ENCODE results near the gene VCPKMT. TPM values are rescaled to one million over a fixed set of nuclear protein-coding genes. Genes with fewer than 3 reads are reported as not detected.

The VCPKMT gene
- total RNA-seq, 2 experiments from 2014 or later: 30.4 to 32.4 TPM

- Histone ChIP-seq H3K27ac (ENCODE audit: low read depth in 1 of 2, low read length in 2 of 2) (peak overlapping the region; percentile 89 to 94), H3K4me3 (ENCODE audit: low read length) (peak overlapping the region; percentile 48), H3K27me3 (ENCODE audit: control insufficient read depth in 1 of 2, insufficient read depth in 2 of 2, low read length in 2 of 2) (no peaks in the 10 kb centered on the region), H3K9me3 (ENCODE audit: control insufficient read depth in 1 of 2, insufficient read depth in 1 of 2, low read length in 2 of 2) (no peaks in the 10 kb centered on the region), H3K4me1 (ENCODE audit: insufficient read depth, low read length) (peaks cover 69% of the 10 kb centered on the region), H3K36me3 (ENCODE audit: insufficient read depth, low read length) (no peaks in the 10 kb centered on the region)
- Mint-ChIP-seq H3K4me3 (peak overlapping the region; percentile 84), H3K27me3 (no peaks in the 10 kb centered on the region), H3K4me1 (ENCODE audit: low read depth) (peaks cover 77% of the 10 kb centered on the region), H3K27ac (peak overlapping the region; percentile 91), H3K9me3 (no peaks in the 10 kb centered on the region), H3K36me3 (ENCODE audit: low read depth) (no peaks in the 10 kb centered on the region)
- peak; percentile 34 for TF ChIP-seq CTCF (IDR thresholded peaks at IDR 0.05)
- peak; percentile 88 for ATAC-seq (ENCODE audit: poor library complexity)
- DNase-seq: peak; percentile 50 to 95 (median 77)
- ChIA-PET CTCF (interaction anchor here (0.7 to 6.1 kb wide), 24 partner anchors 17 to 428 kb away, joined by 3 to 33 read pairs (median 5); partner anchors contain the start of genes ARF6 and NEMF), POLR2A (interaction anchor here (0.6 to 6.1 kb wide), 42 partner anchors 8 to 442 kb away, joined by 3 to 155 read pairs (median 8); partner anchors contain the start of genes ARF6, KLHDC2, L2HGDH and MGAT2)
- intact Hi-C loops (cut with DNase I, micrococcal nuclease): loop anchor here (1.0 to 5.0 kb wide), 10 partner anchors 21 to 200 kb away; partner anchors contain the start of gene ARF6 (in 1 of the 2)
Observed at GRCh38 chr14:50062438-50063085, 53.8 kb downstream of the VCPKMT start.

- no peaks in the 10 kb centered on the region for H3K9me3 ChIP-seq (ENCODE audit: control insufficient read depth in 1 of 2, insufficient read depth in 1 of 2, low read length in 2 of 2)
- H3K27ac Mint-ChIP-seq: peak overlapping the region; percentile 91
- peak overlapping the region; percentile 48 for H3K4me3 ChIP-seq (ENCODE audit: low read length)
- ChIA-PET POLR2A (interaction anchor here (0.6 to 6.1 kb wide), 43 partner anchors 8 to 736 kb away, joined by 3 to 155 read pairs (median 8); partner anchors contain the start of genes ARF6, KLHDC2, L2HGDH and MGAT2), CTCF (interaction anchor here (0.7 to 6.1 kb wide), 23 partner anchors 17 to 209 kb away, joined by 3 to 33 read pairs (median 6); partner anchors contain the start of genes ARF6 and NEMF)
- H3K4me3 Mint-ChIP-seq: peak overlapping the region; percentile 84
- H3K27me3 Mint-ChIP-seq: no peaks in the 10 kb centered on the region
- H3K36me3 Mint-ChIP-seq (ENCODE audit: low read depth): no peaks in the 10 kb centered on the region
- no peaks in the 10 kb centered on the region for H3K36me3 ChIP-seq (ENCODE audit: insufficient read depth, low read length)
- intact Hi-C loops (cut with DNase I, micrococcal nuclease): loop anchor here (1.0 to 5.0 kb wide), 11 partner anchors 17 to 199 kb away; partner anchors contain the start of gene ARF6 (in 1 of the 2)
- no peak for TF ChIP-seq CTCF (IDR thresholded peaks at IDR 0.05)
- no peaks in the 10 kb centered on the region for H3K27me3 ChIP-seq (ENCODE audit: control insufficient read depth in 1 of 2, insufficient read depth in 2 of 2, low read length in 2 of 2)
- H3K4me1 Mint-ChIP-seq (ENCODE audit: low read depth): peaks cover 77% of the 10 kb centered on the region
- peak overlapping the region; percentile 89 to 94 for H3K27ac ChIP-seq (ENCODE audit: low read depth in 1 of 2, low read length in 2 of 2)
- H3K9me3 Mint-ChIP-seq: no peaks in the 10 kb centered on the region
- peaks cover 76% of the 10 kb centered on the region for H3K4me1 ChIP-seq (ENCODE audit: insufficient read depth, low read length)
- peak; percentile 47 to 93 (median 70) for DNase-seq
- peak; percentile 55 for ATAC-seq (ENCODE audit: poor library complexity)
Observed at GRCh38 chr14:50061664-50062437, 54.5 kb downstream of the VCPKMT start.

Measured in CD4-positive, alpha-beta T cell (primary cell).